NCI-H2107 treated with DMSO at 0.1 percent for 48 hours (cell line): Measurements from ENCODE around the gene HSPA1A.
A peak's percentile ranks its signal among the peaks of the same experiment; 100 is the strongest.
"Not testable (repeated sequence)": the region's sequence is repeated elsewhere in the genome, so short reads cannot be mapped to it uniquely, and the experiment has no call there.

ENCODE experiments used
- DNase-seq: peaks from one replicate; lab custom pipeline; 2025; ENCODE audit not compliant: unreplicated experiment; lab: John Stamatoyannopoulos, UW

HSPA1A gene

GRCh38 chr6:31808599-31808998 is 6.7 kb upstream of the HSPA1A start:
- not testable (repeated sequence) for DNase-seq

- no peak for DNase-seq
Observed at GRCh38 chr6:31811645-31812044, 3.7 kb upstream of the HSPA1A start.

- DNase-seq = no peak
Observed at GRCh38 chr6:31813465-31813849, 1.9 kb upstream of the HSPA1A start.

- peak; percentile 61 for DNase-seq
Observed at GRCh38 chr6:31814677-31815024, 692 bp upstream of the HSPA1A start.

- not testable (repeated sequence) for DNase-seq
Observed at GRCh38 chr6:31817133-31817928, 2.0 kb downstream of the HSPA1A start.

GRCh38 chr6:31817929-31818511 is 2.7 kb downstream of the HSPA1A start:
- DNase-seq = not testable (repeated sequence)

- DNase-seq = no peak
Observed at GRCh38 chr6:31819871-31820299, 4.5 kb downstream of the HSPA1A start.

- not testable (repeated sequence) for DNase-seq
Observed at GRCh38 chr6:31820399-31820798, 5.1 kb downstream of the HSPA1A start.

- peak; percentile 18 for DNase-seq
Observed at GRCh38 chr6:31821301-31822035, 6.1 kb downstream of the HSPA1A start.

- no peak for DNase-seq
Observed at GRCh38 chr6:31822036-31822821, 6.9 kb downstream of the HSPA1A start.

- not testable (repeated sequence) for DNase-seq
Observed at GRCh38 chr6:31823592-31824196, 8.4 kb downstream of the HSPA1A start.

- DNase-seq = no peak
Observed at GRCh38 chr6:31825553-31825952, 10.2 kb downstream of the HSPA1A start.

- DNase-seq = no peak
Observed at GRCh38 chr6:31826793-31827285, 11.5 kb downstream of the HSPA1A start.

GRCh38 chr6:31827286-31828079 is 12.1 kb downstream of the HSPA1A start, which contains the start of gene HSPA1B:
Gene HSPA1B (plus strand): TSS chr6:31827738. CDS start chr6:31827951, 213 bp downstream.
- peak; percentile 90 for DNase-seq

GRCh38 chr6:31829633-31830283 is 14.4 kb downstream of the HSPA1A start:
- no peak for DNase-seq

- DNase-seq = no peak
Observed at GRCh38 chr6:31830886-31831335, 15.6 kb downstream of the HSPA1A start.

GRCh38 chr6:31831350-31832215 is 16.2 kb downstream of the HSPA1A start:
- DNase-seq = no peak
